NOMO-1 treated with dmso at 0.1 percent for 144 hours (cell line): ENCODE results near the gene EVI2A.
"Not testable (repeated sequence)": the region's sequence is repeated elsewhere in the genome, so short reads cannot be mapped to it uniquely, and the experiment has no call there.

Source experiments
- DNase-seq: peaks from one replicate; lab custom pipeline; 2025; ENCODE audit not compliant: unreplicated experiment; lab: John Stamatoyannopoulos, UW

EVI2A gene

GRCh38 chr17:31321481-31321880 lies at the start of gene EVI2A:
Gene EVI2A (minus strand): TSS chr17:31321622. CDS start chr17:31319013, 2,609 bp downstream.
- DNase-seq: peak; percentile 89

GRCh38 chr17:31369266-31369665 lies 47.8 kb upstream of the EVI2A start:
- no peak for DNase-seq

- DNase-seq: no peak
Measured at GRCh38 chr17:31366088-31366487, 44.7 kb upstream of the EVI2A start.

GRCh38 chr17:31364012-31364411 lies 42.6 kb upstream of the EVI2A start:
- DNase-seq: no peak

GRCh38 chr17:31357839-31358394 lies 36.5 kb upstream of the EVI2A start:
- no peak for DNase-seq

GRCh38 chr17:31357091-31357490 lies 35.7 kb upstream of the EVI2A start:
- no peak for DNase-seq

GRCh38 chr17:31355935-31356334 lies 34.5 kb upstream of the EVI2A start:
- DNase-seq: no peak

GRCh38 chr17:31349454-31349853 lies 28.0 kb upstream of the EVI2A start:
- DNase-seq: no peak

- not testable (repeated sequence) for DNase-seq
Measured at GRCh38 chr17:31345191-31345747, 23.8 kb upstream of the EVI2A start.

- peak; percentile 14 for DNase-seq
Measured at GRCh38 chr17:31339906-31340661, 18.7 kb upstream of the EVI2A start.

GRCh38 chr17:31329221-31329620 lies 7.8 kb upstream of the EVI2A start:
- DNase-seq: no peak

GRCh38 chr17:31328160-31328535 lies 6.7 kb upstream of the EVI2A start:
- DNase-seq: no peak

- DNase-seq: no peak
Measured at GRCh38 chr17:31327534-31328159, 6.2 kb upstream of the EVI2A start.

- DNase-seq: no peak
Measured at GRCh38 chr17:31323551-31323950, 2.1 kb upstream of the EVI2A start.

GRCh38 chr17:31321966-31322365 lies 544 bp upstream of the EVI2A start:
- no peak for DNase-seq

GRCh38 chr17:31320791-31321190 lies 631 bp downstream of the EVI2A start:
- DNase-seq: no peak

- no peak for DNase-seq
Measured at GRCh38 chr17:31320241-31320640, 1.2 kb downstream of the EVI2A start.

- peak; percentile 59 for DNase-seq
Measured at GRCh38 chr17:31318851-31319661, 2.4 kb downstream of the EVI2A start.

- peak; percentile 73 for DNase-seq
Measured at GRCh38 chr17:31318298-31318801, 3.1 kb downstream of the EVI2A start.

- DNase-seq: no peak
Measured at GRCh38 chr17:31314782-31315100, 6.7 kb downstream of the EVI2A start.
